Measurements from ENCODE around the gene SLC5A3.

The SLC5A3 gene

DNA sequence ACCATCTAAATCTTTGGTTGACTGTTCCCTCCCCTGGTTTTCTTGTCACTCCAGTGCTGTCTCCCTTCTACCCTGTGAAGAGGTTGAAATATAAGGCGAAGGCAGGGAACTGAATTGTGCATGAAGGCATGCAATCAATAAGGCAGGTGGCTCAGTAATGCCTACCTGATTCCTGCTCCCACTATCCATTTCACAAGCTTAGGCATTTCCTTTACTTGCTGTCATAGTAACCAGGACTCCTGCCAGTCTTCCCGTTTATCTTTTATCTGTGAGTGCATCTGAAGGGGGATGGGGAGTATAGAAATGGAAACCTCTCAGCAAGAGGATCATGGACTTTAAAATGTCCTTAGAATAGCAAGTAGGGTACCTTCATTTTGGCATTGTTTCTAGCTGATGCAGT, 40.5 kb downstream of the SLC5A3 start:
- H3K27ac ChIP-seq: no peak overlapping the region
- no peak for TF ChIP-seq ZFX (IDR thresholded peaks at IDR 0.05)
- TF ChIP-seq, protein P1, sequence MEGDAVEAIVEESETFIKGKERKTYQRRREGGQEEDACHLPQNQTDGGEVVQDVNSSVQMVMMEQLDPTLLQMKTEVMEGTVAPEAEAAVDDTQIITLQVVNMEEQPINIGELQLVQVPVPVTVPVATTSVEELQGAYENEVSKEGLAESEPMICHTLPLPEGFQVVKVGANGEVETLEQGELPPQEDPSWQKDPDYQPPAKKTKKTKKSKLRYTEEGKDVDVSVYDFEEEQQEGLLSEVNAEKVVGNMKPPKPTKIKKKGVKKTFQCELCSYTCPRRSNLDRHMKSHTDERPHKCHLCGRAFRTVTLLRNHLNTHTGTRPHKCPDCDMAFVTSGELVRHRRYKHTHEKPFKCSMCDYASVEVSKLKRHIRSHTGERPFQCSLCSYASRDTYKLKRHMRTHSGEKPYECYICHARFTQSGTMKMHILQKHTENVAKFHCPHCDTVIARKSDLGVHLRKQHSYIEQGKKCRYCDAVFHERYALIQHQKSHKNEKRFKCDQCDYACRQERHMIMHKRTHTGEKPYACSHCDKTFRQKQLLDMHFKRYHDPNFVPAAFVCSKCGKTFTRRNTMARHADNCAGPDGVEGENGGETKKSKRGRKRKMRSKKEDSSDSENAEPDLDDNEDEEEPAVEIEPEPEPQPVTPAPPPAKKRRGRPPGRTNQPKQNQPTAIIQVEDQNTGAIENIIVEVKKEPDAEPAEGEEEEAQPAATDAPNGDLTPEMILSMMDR (conservative IDR thresholded peaks at IDR 0.05): no peak

DNA sequence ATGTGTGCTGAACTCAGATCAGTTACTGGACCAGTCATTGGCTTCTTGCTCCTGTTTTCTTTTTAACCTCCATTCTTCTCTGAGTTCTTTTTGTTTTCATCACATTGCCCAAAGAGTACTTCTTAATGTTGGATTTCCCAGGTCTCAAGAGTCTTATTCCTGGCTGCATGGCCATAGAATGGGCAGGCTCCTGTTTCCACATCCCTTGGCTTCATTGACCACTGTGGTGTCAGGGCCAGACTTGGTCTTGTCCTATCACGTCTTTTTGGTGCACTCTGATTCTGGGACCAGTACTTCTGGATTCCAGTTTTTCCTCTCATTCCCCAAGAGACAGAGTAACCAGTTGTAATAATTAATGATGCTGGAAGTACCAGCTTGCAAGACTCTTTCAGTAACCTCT, 41.8 kb downstream of the SLC5A3 start:
- H3K27ac ChIP-seq: no peak overlapping the region
- TF ChIP-seq ZFX (IDR thresholded peaks at IDR 0.05): no peak

DNA sequence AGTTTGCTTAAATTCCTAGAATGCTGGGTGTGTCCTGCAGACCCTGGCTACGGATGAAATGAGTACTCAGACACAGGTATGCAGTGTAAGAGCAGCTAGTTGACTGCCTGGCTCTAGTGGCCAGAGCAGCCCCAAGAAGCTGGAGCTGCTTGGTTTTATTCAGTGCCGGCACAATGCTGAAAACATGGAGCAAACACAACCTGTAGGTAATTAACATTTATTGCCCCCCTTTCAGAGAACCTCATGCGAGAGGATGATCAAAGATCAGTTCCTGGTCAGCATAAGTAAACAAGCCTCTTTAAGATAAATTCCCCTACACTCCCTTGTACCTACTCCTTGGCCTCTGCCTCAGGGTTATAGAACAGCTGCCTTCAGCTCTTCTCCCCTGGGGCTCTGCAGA, 43.2 kb downstream of the SLC5A3 start:
- TF ChIP-seq ZFX (IDR thresholded peaks at IDR 0.05): no peak
- TF ChIP-seq, protein P1 (conservative IDR thresholded peaks at IDR 0.05): no peak
- H3K27ac ChIP-seq: no peak overlapping the region

DNA sequence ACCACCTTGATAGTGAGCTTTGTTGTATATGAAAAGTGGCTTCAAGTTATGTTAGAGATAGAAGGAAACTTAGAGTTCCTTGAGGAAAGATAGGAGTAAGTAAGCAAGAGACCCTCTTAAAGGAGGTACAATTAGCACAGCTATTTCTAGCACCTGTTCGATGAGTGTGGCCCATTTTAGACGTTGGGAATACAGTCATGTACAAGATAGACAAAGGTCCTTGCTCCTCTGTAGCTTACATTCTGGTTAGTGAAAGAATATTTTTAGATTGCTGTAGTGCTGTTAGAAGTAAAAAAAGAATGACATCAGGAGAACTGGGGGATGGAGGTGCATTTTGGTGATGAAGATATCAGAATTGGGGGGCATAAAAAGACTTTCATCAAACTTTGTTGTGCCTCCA, 47.5 kb downstream of the SLC5A3 start:
- no peak overlapping the region for H3K27ac ChIP-seq
- no peak for TF ChIP-seq ZFX (IDR thresholded peaks at IDR 0.05)
- TF ChIP-seq, protein P1 (conservative IDR thresholded peaks at IDR 0.05): no peak

DNA sequence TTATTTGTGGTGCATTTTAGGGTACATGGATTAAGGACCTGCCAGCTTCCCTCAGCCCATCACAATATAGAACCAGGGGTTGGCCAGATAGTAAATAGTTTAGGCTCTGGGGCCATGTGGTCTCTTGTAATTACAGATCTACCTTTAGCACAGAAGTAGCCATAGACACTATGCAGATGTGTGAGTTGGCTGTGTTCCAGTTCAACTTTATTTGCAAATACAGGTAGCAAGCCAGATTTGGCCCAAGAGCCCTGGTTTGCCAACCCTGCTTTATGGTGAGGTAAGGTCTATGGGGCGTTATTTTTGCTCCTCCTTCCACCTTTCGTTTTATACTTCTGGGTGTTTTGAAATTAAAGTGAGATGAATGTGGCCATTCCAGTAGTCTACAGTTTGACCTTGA, 48.7 kb downstream of the SLC5A3 start:
- TF ChIP-seq ZFX (IDR thresholded peaks at IDR 0.05): no peak
- H3K27ac ChIP-seq: no peak overlapping the region
